Suppressor macrophage treated with lipopolysaccharide for 4 hours (primary cell): ENCODE data around the gene BCL2L1.

ENCODE experiments used
- DNase-seq: peaks from one replicate; pipeline ENCODE4 v3.0.0-alpha.2; 2020

The BCL2L1 gene

GRCh38 chr20:31723319-31724078, 831 bp upstream of the BCL2L1 start:
- peak; percentile 97 for DNase-seq

- no peak for DNase-seq
Observed at GRCh38 chr20:31723069-31723318, 326 bp upstream of the BCL2L1 start.

- DNase-seq, result no peak
Observed at GRCh38 chr20:31721408-31722256, 1.0 kb downstream of the BCL2L1 start.

GRCh38 chr20:31720486-31721407, 1.9 kb downstream of the BCL2L1 start:
- no peak for DNase-seq

- no peak for DNase-seq
Observed at GRCh38 chr20:31719644-31720485, 2.8 kb downstream of the BCL2L1 start.

- no peak for DNase-seq
Observed at GRCh38 chr20:31718952-31719643, 3.6 kb downstream of the BCL2L1 start.

- DNase-seq, result peak; percentile 47
Observed at GRCh38 chr20:31717478-31718201, 5.0 kb downstream of the BCL2L1 start.

GRCh38 chr20:31716818-31717477, 5.7 kb downstream of the BCL2L1 start:
- no peak for DNase-seq

- no peak for DNase-seq
Observed at GRCh38 chr20:31716351-31716750, 6.3 kb downstream of the BCL2L1 start.

- DNase-seq, result no peak
Observed at GRCh38 chr20:31715766-31716165, 6.9 kb downstream of the BCL2L1 start.

- no peak for DNase-seq
Observed at GRCh38 chr20:31713312-31714273, 9.1 kb downstream of the BCL2L1 start.

GRCh38 chr20:31712564-31713311, 9.9 kb downstream of the BCL2L1 start:
- no peak for DNase-seq

GRCh38 chr20:31712112-31712553, 10.5 kb downstream of the BCL2L1 start:
- no peak for DNase-seq

GRCh38 chr20:31711179-31712111, 11.2 kb downstream of the BCL2L1 start:
- no peak for DNase-seq

GRCh38 chr20:31710423-31711108, 12.1 kb downstream of the BCL2L1 start:
- no peak for DNase-seq

- DNase-seq, result no peak
Observed at GRCh38 chr20:31709939-31710338, 12.7 kb downstream of the BCL2L1 start.
